HepG2 (cell line): ENCODE measurements around the gene PCGF6. TPM values are rescaled to one million over a fixed set of nuclear protein-coding genes. Genes with fewer than 3 reads are reported as not detected.

ENCODE experiments used
- BRCA1 ChIP-seq: sonication (generic); formaldehyde crosslinking; IDR thresholded peaks from 2 replicates; pipeline ENCODE4 v1.4.0; 2020; ENCODE audit warnings: missing genetic modification reagents
- FLYWCH1 ChIP-seq: sonication (generic); formaldehyde crosslinking; IDR thresholded peaks from 2 replicates; pipeline ENCODE4 v1.8.1; 2023; ENCODE audit warnings: mild to moderate bottlenecking, missing genetic modification reagents
- FOXK1 ChIP-seq: sonication (generic); formaldehyde crosslinking; IDR thresholded peaks from 2 replicates; pipeline ENCODE4 v1.4.0; 2020; ENCODE audit warnings: low read depth, missing genetic modification reagents, borderline replicate concordance
- FOXP1 ChIP-seq, 2 experiments: fragments of 450-650 bp in 1 of 2; IDR thresholded peaks; 2 replicates each; pipeline ENCODE4 v1.6.1; 2017 to 2018; ENCODE audit warnings: antibody characterized with exemption in 1 of 2
- JDP2 ChIP-seq: sonication (generic); formaldehyde crosslinking; IDR thresholded peaks from 2 replicates; pipeline ENCODE4 v1.8.1; 2022; ENCODE audit warnings: missing genetic modification reagents, borderline replicate concordance
- MYC ChIP-seq: sonication (generic); formaldehyde crosslinking; IDR thresholded peaks from 2 replicates; pipeline ENCODE4 v1.9.0; 2021; ENCODE audit warnings: missing genetic modification reagents, borderline replicate concordance
- NFATC3 ChIP-seq: sonication (generic); formaldehyde crosslinking; IDR thresholded peaks from 2 replicates; pipeline ENCODE4 v1.5.1; 2020; ENCODE audit warnings: mild to moderate bottlenecking, missing genetic modification reagents
- TAF1 ChIP-seq: sonication (generic); formaldehyde crosslinking; IDR thresholded peaks from 2 replicates; pipeline ENCODE4 v1.4.0; 2020; ENCODE audit warnings: missing genetic modification reagents
- ZNF263 ChIP-seq: sonication (generic); formaldehyde crosslinking; IDR thresholded peaks from 2 replicates; pipeline ENCODE4 v1.4.0; 2020; ENCODE audit warnings: missing genetic modification reagents
- ZNF510 ChIP-seq: sonication (generic); formaldehyde crosslinking; IDR thresholded peaks from 2 replicates; pipeline ENCODE4 v1.4.0; 2020; ENCODE audit warnings: low read depth, mild to moderate bottlenecking, missing genetic modification reagents
- ZNF558 ChIP-seq: sonication (generic); formaldehyde crosslinking; IDR thresholded peaks from 2 replicates; pipeline ENCODE4 v1.9.0; 2022; ENCODE audit warnings: mild to moderate bottlenecking, missing genetic modification reagents, borderline replicate concordance
- ZNF674 ChIP-seq: sonication (generic); formaldehyde crosslinking; IDR thresholded peaks from 2 replicates; pipeline ENCODE4 v1.5.0; 2020; ENCODE audit warnings: low read depth, mild to moderate bottlenecking, missing genetic modification reagents
- ZNF841 ChIP-seq: sonication (generic); formaldehyde crosslinking; IDR thresholded peaks from 2 replicates; pipeline ENCODE4 v1.8.1; 2023; ENCODE audit warnings: missing genetic modification reagents, borderline replicate concordance
- polyA plus RNA-seq, 8 experiments: library from polyadenylated mRNA; depleted of rRNA in 3 of 8; stranded (reverse) in 7 of 8; unstranded in 1 of 8; fragments of >200 nt; fragmentation: Illumina TruSeq in 4 of 8; extraction: Trizol in 4 of 8; gene quantifications; 2 replicates each; pipeline versions ENCODE4 v1.2.1 to v1.2.3, GENCODE V29; 2011 to 2016; ENCODE audit warnings: low read depth in 4 of 8, missing spikeins in 1 of 8, mixed read lengths in 1 of 8; ENCODE audit not compliant: insufficient read depth in 1 of 8
- total RNA-seq, 5 experiments: library from RNA; depleted of rRNA; stranded (reverse); fragments of >200 nt; fragmentation: Illumina TruSeq; extraction: Trizol; gene quantifications; 2 replicates each; pipeline ENCODE4 v1.2.3, GENCODE V29; 2016; ENCODE audit warnings: low read depth in 1 of 5
- TF ChIP-seq, protein P1 (sequence below): sonication (generic); formaldehyde crosslinking; IDR thresholded peaks from 2 replicates; pipeline ENCODE4 v1.8.0; 2022; ENCODE audit warnings: missing genetic modification reagents, mild to moderate bottlenecking, borderline replicate concordance
- TF ChIP-seq, protein P2 (sequence below): sonication (generic); formaldehyde crosslinking; IDR thresholded peaks from 2 replicates; pipeline ENCODE4 v1.5.0; 2020; ENCODE audit warnings: mild to moderate bottlenecking, missing genetic modification reagents
- TF ChIP-seq, protein P3 (sequence below): sonication (generic); formaldehyde crosslinking; IDR thresholded peaks from one replicate; pipeline ENCODE4 v1.5.1; 2020; ENCODE audit warnings: mild to moderate bottlenecking, missing genetic modification reagents; ENCODE audit errors: not compliant biosample characterization

The PCGF6 gene
- total and polyA plus RNA-seq, 2 of the 13 experiments (the other 11 are each of a cell fraction or from before 2014, with no cell fraction given): 5.2 to 19.4 TPM

DNA sequence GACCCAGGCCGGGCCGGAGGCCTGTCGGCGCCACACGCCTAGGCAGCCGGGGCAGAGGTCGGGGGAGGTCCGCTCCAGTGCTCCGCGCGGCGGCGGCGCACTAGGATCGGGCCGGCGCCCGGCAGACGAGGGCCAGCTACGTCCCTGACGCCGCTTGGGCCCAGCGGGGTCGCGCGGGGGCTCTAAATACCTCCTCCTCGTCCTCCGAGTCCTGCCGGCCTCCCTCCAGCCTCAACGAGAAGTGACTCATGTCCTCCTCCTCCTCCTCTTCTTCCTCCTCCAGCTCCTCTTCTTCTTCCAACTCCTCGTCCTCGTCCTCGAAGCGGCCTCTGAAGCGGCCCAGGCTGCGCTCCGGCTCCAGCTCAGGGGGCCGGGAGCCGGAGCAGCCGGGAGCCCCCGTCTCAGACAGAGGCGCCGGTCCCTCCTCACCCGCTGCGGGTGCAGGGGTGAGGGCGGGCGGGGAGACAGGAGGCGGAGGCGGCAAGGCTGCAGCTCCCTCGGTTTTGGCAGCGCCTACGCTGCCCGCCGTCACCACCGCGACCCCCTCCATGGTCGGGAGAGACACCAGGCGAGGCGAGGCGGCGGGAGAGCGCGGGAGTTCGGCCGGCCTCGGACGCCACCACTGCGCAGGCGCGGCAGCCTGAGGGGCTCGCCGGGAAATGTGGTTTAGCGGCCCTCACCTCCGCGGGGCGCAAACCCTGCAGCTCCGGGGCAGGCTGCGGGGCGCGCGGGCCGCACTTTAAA, at the start of gene PCGF6 (continued):
- TF ChIP-seq ZNF841 (CRISPR knock-in tag) (no peak), NFATC3 (no peak), BRCA1 (CRISPR knock-in tag) (no peak), JDP2 (CRISPR knock-in tag) (no peak), ZNF558 (no peak), ZNF263 (CRISPR knock-in tag) (0 out of 2 replicates have a peak, but pooled peaks have one; percentile 37), FOXK1 (CRISPR knock-in tag) (no peak; the same call in 1 of the 2 replicates), ZNF510 (CRISPR knock-in tag) (peak; percentile 54; the same call in 1 of the 2 replicates), TAF1 (CRISPR knock-in tag) (peak; percentile 67), FLYWCH1 (no peak), ZNF674 (CRISPR knock-in tag) (no peak), FOXP1 (IDR thresholded peaks at IDR 0.05) (no peak), FOXP1 (CRISPR knock-in tag; IDR thresholded peaks at IDR 0.05) (no peak), MYC (peak; percentile 63; the same call in 1 of the 2 replicates)
- TF ChIP-seq, protein P1, sequence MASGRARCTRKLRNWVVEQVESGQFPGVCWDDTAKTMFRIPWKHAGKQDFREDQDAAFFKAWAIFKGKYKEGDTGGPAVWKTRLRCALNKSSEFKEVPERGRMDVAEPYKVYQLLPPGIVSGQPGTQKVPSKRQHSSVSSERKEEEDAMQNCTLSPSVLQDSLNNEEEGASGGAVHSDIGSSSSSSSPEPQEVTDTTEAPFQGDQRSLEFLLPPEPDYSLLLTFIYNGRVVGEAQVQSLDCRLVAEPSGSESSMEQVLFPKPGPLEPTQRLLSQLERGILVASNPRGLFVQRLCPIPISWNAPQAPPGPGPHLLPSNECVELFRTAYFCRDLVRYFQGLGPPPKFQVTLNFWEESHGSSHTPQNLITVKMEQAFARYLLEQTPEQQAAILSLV (CRISPR knock-in tag): peak; percentile 70; the same call in 1 of the 2 replicates
- TF ChIP-seq, protein P2, sequence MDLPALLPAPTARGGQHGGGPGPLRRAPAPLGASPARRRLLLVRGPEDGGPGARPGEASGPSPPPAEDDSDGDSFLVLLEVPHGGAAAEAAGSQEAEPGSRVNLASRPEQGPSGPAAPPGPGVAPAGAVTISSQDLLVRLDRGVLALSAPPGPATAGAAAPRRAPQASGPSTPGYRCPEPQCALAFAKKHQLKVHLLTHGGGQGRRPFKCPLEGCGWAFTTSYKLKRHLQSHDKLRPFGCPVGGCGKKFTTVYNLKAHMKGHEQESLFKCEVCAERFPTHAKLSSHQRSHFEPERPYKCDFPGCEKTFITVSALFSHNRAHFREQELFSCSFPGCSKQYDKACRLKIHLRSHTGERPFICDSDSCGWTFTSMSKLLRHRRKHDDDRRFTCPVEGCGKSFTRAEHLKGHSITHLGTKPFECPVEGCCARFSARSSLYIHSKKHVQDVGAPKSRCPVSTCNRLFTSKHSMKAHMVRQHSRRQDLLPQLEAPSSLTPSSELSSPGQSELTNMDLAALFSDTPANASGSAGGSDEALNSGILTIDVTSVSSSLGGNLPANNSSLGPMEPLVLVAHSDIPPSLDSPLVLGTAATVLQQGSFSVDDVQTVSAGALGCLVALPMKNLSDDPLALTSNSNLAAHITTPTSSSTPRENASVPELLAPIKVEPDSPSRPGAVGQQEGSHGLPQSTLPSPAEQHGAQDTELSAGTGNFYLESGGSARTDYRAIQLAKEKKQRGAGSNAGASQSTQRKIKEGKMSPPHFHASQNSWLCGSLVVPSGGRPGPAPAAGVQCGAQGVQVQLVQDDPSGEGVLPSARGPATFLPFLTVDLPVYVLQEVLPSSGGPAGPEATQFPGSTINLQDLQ (CRISPR knock-in tag): 0 out of 2 replicates have a peak, but pooled peaks have one; percentile 26
- TF ChIP-seq, protein P3, sequence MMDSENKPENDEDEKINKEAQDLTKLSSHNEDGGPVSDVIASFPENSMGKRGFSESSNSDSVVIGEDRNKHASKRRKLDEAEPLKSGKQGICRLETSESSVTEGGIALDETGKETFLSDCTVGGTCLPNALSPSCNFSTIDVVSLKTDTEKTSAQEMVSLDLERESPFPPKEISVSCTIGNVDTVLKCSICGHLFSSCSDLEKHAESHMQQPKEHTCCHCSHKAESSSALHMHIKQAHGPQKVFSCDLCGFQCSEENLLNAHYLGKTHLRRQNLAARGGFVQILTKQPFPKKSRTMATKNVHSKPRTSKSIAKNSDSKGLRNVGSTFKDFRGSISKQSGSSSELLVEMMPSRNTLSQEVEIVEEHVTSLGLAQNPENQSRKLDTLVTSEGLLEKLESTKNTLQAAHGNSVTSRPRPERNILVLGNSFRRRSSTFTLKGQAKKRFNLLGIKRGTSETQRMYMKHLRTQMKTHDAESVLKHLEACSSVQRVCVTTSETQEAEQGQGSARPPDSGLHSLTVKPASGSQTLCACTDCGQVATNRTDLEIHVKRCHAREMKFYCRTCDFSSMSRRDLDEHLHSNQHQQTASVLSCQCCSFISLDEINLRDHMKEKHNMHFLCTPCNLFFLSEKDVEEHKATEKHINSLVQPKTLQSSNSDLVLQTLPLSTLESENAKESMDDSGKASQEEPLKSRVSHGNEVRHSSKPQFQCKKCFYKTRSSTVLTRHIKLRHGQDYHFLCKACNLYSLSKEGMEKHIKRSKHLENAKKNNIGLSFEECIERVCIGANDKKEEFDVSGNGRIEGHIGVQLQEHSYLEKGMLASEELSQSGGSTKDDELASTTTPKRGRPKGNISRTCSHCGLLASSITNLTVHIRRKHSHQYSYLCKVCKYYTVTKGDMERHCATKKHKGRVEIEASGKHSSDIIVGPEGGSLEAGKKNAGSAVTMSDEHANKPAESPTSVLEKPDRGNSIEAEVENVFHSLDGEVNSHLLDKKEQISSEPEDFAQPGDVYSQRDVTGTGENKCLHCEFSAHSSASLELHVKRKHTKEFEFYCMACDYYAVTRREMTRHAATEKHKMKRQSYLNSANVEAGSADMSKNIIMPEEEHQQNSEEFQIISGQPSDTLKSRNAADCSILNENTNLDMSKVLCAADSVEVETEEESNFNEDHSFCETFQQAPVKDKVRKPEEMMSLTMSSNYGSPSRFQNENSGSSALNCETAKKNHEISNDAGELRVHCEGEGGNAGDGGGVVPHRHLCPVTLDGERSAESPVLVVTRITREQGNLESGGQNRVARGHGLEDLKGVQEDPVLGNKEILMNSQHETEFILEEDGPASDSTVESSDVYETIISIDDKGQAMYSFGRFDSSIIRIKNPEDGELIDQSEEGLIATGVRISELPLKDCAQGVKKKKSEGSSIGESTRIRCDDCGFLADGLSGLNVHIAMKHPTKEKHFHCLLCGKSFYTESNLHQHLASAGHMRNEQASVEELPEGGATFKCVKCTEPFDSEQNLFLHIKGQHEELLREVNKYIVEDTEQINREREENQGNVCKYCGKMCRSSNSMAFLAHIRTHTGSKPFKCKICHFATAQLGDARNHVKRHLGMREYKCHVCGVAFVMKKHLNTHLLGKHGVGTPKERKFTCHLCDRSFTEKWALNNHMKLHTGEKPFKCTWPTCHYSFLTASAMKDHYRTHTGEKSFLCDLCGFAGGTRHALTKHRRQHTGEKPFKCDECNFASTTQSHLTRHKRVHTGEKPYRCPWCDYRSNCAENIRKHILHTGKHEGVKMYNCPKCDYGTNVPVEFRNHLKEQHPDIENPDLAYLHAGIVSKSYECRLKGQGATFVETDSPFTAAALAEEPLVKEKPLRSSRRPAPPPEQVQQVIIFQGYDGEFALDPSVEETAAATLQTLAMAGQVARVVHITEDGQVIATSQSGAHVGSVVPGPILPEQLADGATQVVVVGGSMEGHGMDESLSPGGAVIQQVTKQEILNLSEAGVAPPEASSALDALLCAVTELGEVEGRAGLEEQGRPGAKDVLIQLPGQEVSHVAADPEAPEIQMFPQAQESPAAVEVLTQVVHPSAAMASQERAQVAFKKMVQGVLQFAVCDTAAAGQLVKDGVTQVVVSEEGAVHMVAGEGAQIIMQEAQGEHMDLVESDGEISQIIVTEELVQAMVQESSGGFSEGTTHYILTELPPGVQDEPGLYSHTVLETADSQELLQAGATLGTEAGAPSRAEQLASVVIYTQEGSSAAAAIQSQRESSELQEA (CRISPR knock-in tag): peak; percentile 30
